ENCODE results near the gene SPATA9. TPM values are rescaled to one million over a fixed set of nuclear protein-coding genes. Genes with fewer than 3 reads are reported as not detected.

SPATA9 gene
- total RNA-seq, 4 donors from 2014 or later, result 0.82 to 1.5 TPM; not detected in 2

- Histone ChIP-seq H3K4me3 (no peak overlapping the region), H3K4me1 (peaks cover 2 to 5% (median 3%) of the 10 kb centered on the region in 4 donors), H3K9me3 (no peaks in the 10 kb centered on the region), H3K27me3 (no peaks in the 10 kb centered on the region), H3K36me3 (no peaks in the 10 kb centered on the region), H3K27ac (no peak overlapping the region)
- intact Hi-C loops (cut with DNase I; ENCODE audit: low total_unique reads), result no loop called here
- in situ Hi-C loops (cut with MboI; ENCODE audit: low pct_ligation_motif_present in 1 of 4, low pct_unique_long_range_greater_than_20kb in 1 of 4, low sequenced_read_pairs in 3 of 4), result loop anchor here in 1 of 4 donors (10.0 kb wide), 1 partner anchor 112 kb away; no protein-coding TSS in a partner anchor
- no peak for TF ChIP-seq EP300 (IDR thresholded peaks at IDR 0.05; ENCODE audit: low read depth)
- no peak for TF ChIP-seq CTCF (IDR thresholded peaks at IDR 0.05)
- no peak for TF ChIP-seq POLR2A (IDR thresholded peaks at IDR 0.05)
- no peak for TF ChIP-seq POLR2AphosphoS5 (IDR thresholded peaks at IDR 0.05)
- DNase-seq, result no peak
- WGBS, 2 donors (ENCODE audit: low coverage in 1 of 2), result 95 to 100% methylated on average over 1 of the region's 1 CpG
Measured at GRCh38 chr5:95652849-95653248, 29.9 kb downstream of the SPATA9 start.

- H3K4me1 ChIP-seq, result peaks cover 10 to 27% (median 16%) of the 10 kb centered on the region in 4 donors
- no peaks in the 10 kb centered on the region for H3K36me3 ChIP-seq
- TF ChIP-seq POLR2A (IDR thresholded peaks at IDR 0.05) (no peak), CTCF (IDR thresholded peaks at IDR 0.05) (no peak), EP300 (IDR thresholded peaks at IDR 0.05; ENCODE audit: low read depth) (no peak), POLR2AphosphoS5 (IDR thresholded peaks at IDR 0.05) (no peak)
- DNase-seq, result no peak
- H3K9me3 ChIP-seq, result no peaks in the 10 kb centered on the region
- in situ Hi-C loops (cut with MboI; ENCODE audit: low pct_ligation_motif_present in 1 of 4, low pct_unique_long_range_greater_than_20kb in 1 of 4, low sequenced_read_pairs in 3 of 4) (loop anchor here in 2 of 4 donors (10.0 to 25.0 kb wide), 2 partner anchors 115 to 687 kb away; no protein-coding TSS in a partner anchor), intact Hi-C loops (cut with DNase I; ENCODE audit: low total_unique reads) (loop anchor here (10.0 kb wide), 1 partner anchor 195 kb away; no protein-coding TSS in a partner anchor)
- H3K4me3 ChIP-seq, result no peak overlapping the region
- no peaks in the 10 kb centered on the region for H3K27me3 ChIP-seq
- H3K27ac ChIP-seq, result no peak overlapping the region
Measured at GRCh38 chr5:95649842-95650620, 32.8 kb downstream of the SPATA9 start.

- intact Hi-C loops (cut with DNase I; ENCODE audit: low total_unique reads), result loop anchor here (10.0 kb wide), 1 partner anchor 196 kb away; no protein-coding TSS in a partner anchor
- no peak for DNase-seq
- TF ChIP-seq POLR2A (IDR thresholded peaks at IDR 0.05), result no peak
Measured at GRCh38 chr5:95649274-95649673, 33.5 kb downstream of the SPATA9 start.

GRCh38 chr5:95647886-95648860 is 34.6 kb downstream of the SPATA9 start:
- peak overlapping the region; percentile 96 to 98 (median 97) for H3K27ac ChIP-seq
- no peak for DNase-seq
- no peaks in the 10 kb centered on the region for H3K36me3 ChIP-seq
- H3K4me1 ChIP-seq, result peaks cover 10 to 27% (median 16%) of the 10 kb centered on the region in 4 donors
- no peaks in the 10 kb centered on the region for H3K9me3 ChIP-seq
- 77 to 80% methylated on average over 12 of the region's 12 CpGs for WGBS, 2 donors (ENCODE audit: low coverage in 1 of 2)
- in situ Hi-C loops (cut with MboI; ENCODE audit: low pct_ligation_motif_present in 1 of 4, low pct_unique_long_range_greater_than_20kb in 1 of 4, low sequenced_read_pairs in 3 of 4), result loop anchor here in 1 of 4 donors (25.0 kb wide), 1 partner anchor 689 kb away; no protein-coding TSS in a partner anchor
- H3K4me3 ChIP-seq, result peak overlapping the region in 1 of 4 donors; percentile 63
- TF ChIP-seq POLR2AphosphoS5 (IDR thresholded peaks at IDR 0.05), result no peak
- no peak for TF ChIP-seq CTCF (IDR thresholded peaks at IDR 0.05)
- no peak for TF ChIP-seq POLR2A (IDR thresholded peaks at IDR 0.05)
- TF ChIP-seq EP300 (IDR thresholded peaks at IDR 0.05; ENCODE audit: low read depth), result no peak
- no peaks in the 10 kb centered on the region for H3K27me3 ChIP-seq
- intact Hi-C loops (cut with DNase I; ENCODE audit: low total_unique reads), result loop anchor here (10.0 kb wide), 1 partner anchor 197 kb away; no protein-coding TSS in a partner anchor

More at GRCh38 chr5:95649274-95649673, 33.5 kb downstream of the SPATA9 start:
- Histone ChIP-seq H3K27me3 (no peaks in the 10 kb centered on the region), H3K4me3 (no peak overlapping the region), H3K27ac (no peak overlapping the region), H3K9me3 (no peaks in the 10 kb centered on the region), H3K36me3 (no peaks in the 10 kb centered on the region), H3K4me1 (peaks cover 10 to 27% (median 16%) of the 10 kb centered on the region in 4 donors)
- in situ Hi-C loops (cut with MboI; ENCODE audit: low pct_ligation_motif_present in 1 of 4, low pct_unique_long_range_greater_than_20kb in 1 of 4, low sequenced_read_pairs in 3 of 4), result loop anchor here in 1 of 4 donors (25.0 kb wide), 1 partner anchor 688 kb away; no protein-coding TSS in a partner anchor
